H9 (cell line): Measurements from ENCODE around the gene ALKBH5. TPM values are rescaled to one million over a fixed set of nuclear protein-coding genes. Genes with fewer than 3 reads are reported as not detected.

Source experiments
- DNase-seq: peaks from one replicate; pipeline ENCODE4 v3.0.0-alpha.2; 2017
- H2AFZ ChIP-seq: one replicate; pipeline ENCODE4 v1.6.1; 2013; ENCODE audit warnings: mild to moderate bottlenecking, low read length, control low read depth, moderate library complexity
- H2AK5ac ChIP-seq: 2 replicates; pipeline ENCODE4 v1.6.1; 2013; ENCODE audit warnings: low read length, control low read depth, mixed read lengths; ENCODE audit not compliant: insufficient read length
- H2BK120ac ChIP-seq: one replicate; pipeline ENCODE4 v1.6.1; 2013; ENCODE audit warnings: low read depth, mild to moderate bottlenecking, low read length, control low read depth, inconsistent platforms; ENCODE audit not compliant: poor library complexity, severe bottlenecking
- H2BK12ac ChIP-seq: 2 replicates; pipeline ENCODE4 v1.6.1; 2013; ENCODE audit warnings: low read length, control low read depth, mixed read lengths, low read depth; ENCODE audit not compliant: insufficient read length
- H2BK15ac ChIP-seq: 2 replicates; pipeline ENCODE4 v1.6.1; 2013; ENCODE audit warnings: low read depth, low read length, control low read depth
- H2BK20ac ChIP-seq: one replicate; pipeline ENCODE4 v1.6.1; 2013; ENCODE audit warnings: low read depth, mild to moderate bottlenecking, low read length, control low read depth, inconsistent platforms; ENCODE audit not compliant: poor library complexity, severe bottlenecking
- H2BK5ac ChIP-seq: 2 replicates; pipeline ENCODE4 v1.6.1; 2013; ENCODE audit warnings: low read length, control low read depth, mixed read lengths; ENCODE audit not compliant: insufficient read length
- H3K14ac ChIP-seq: 2 replicates; pipeline ENCODE4 v1.6.1; 2013; ENCODE audit warnings: low read length, control low read depth; ENCODE audit not compliant: insufficient read depth
- H3K18ac ChIP-seq: 2 replicates; pipeline ENCODE4 v1.6.1; 2013; ENCODE audit warnings: low read depth, mild to moderate bottlenecking, mixed read lengths, low read length, control low read depth; ENCODE audit not compliant: insufficient read length
- H3K23ac ChIP-seq: 2 replicates; pipeline ENCODE4 v1.6.1; 2013; ENCODE audit warnings: low read length, control low read depth, mixed read lengths, low read depth; ENCODE audit not compliant: insufficient read length
- H3K23me2 ChIP-seq: 2 replicates; pipeline ENCODE4 v1.6.1; 2013; ENCODE audit warnings: low read depth, mild to moderate bottlenecking, mixed read lengths, low read length, control low read depth; ENCODE audit not compliant: insufficient read length, poor library complexity, severe bottlenecking
- H3K27ac ChIP-seq: 2 replicates; pipeline ENCODE4 v1.5.1; 2013; ENCODE audit warnings: low read length, control low read depth, mixed read lengths, low read depth; ENCODE audit not compliant: insufficient read length
- H3K27me3 ChIP-seq: 2 replicates; pipeline ENCODE4 v1.6.1; 2013; ENCODE audit warnings: low read length, control low read depth, inconsistent platforms; ENCODE audit not compliant: insufficient read depth
- H3K4ac ChIP-seq: 2 replicates; pipeline ENCODE4 v1.6.1; 2013; ENCODE audit warnings: low read depth, mild to moderate bottlenecking, control low read depth, inconsistent platforms, low read length, moderate library complexity
- H3K4me1 ChIP-seq: 2 replicates; pipeline ENCODE4 v1.6.1; 2013; ENCODE audit warnings: low read length, control low read depth, inconsistent platforms; ENCODE audit not compliant: insufficient read depth
- H3K4me2 ChIP-seq: 2 replicates; pipeline ENCODE4 v1.6.1; 2013; ENCODE audit warnings: low read length, control low read depth, mixed read lengths; ENCODE audit not compliant: insufficient read length, insufficient read depth
- H3K56ac ChIP-seq: 2 replicates; pipeline ENCODE4 v1.6.1; 2013; ENCODE audit warnings: low read depth, mild to moderate bottlenecking, mixed read lengths, low read length, control low read depth; ENCODE audit not compliant: insufficient read length
- H3K79me1 ChIP-seq: 2 replicates; pipeline ENCODE4 v1.6.1; 2013; ENCODE audit warnings: low read depth, mild to moderate bottlenecking, moderate library complexity, low read length, control low read depth, inconsistent platforms; ENCODE audit not compliant: insufficient read depth, poor library complexity, severe bottlenecking
- H3K79me2 ChIP-seq: 2 replicates; pipeline ENCODE4 v1.6.1; 2013; ENCODE audit warnings: low read length, control low read depth, inconsistent platforms; ENCODE audit not compliant: insufficient read depth
- H3K9ac ChIP-seq: 2 replicates; pipeline ENCODE4 v1.6.1; 2013; ENCODE audit warnings: low read length, control low read depth, mixed read lengths; ENCODE audit not compliant: insufficient read length; ENCODE audit errors: extremely low read depth
- H3K9me3 ChIP-seq: one replicate; pipeline ENCODE4 v1.6.1; 2013; ENCODE audit warnings: low read depth, low read length, inconsistent platforms; ENCODE audit not compliant: control insufficient read depth
- H3T11ph ChIP-seq: one replicate; pipeline ENCODE4 v1.6.1; 2013; ENCODE audit warnings: mild to moderate bottlenecking, low read length, control low read depth, inconsistent platforms
- H4K20me1 ChIP-seq: one replicate; pipeline ENCODE4 v1.6.1; 2013; ENCODE audit not compliant: control insufficient read depth, insufficient read length, insufficient read depth
- H4K5ac ChIP-seq: 2 replicates; pipeline ENCODE4 v1.6.1; 2013; ENCODE audit warnings: low read depth, mild to moderate bottlenecking, mixed read lengths, low read length, control low read depth; ENCODE audit not compliant: insufficient read length
- H4K8ac ChIP-seq: replicated peaks from 2 replicates; pipeline ENCODE4 v1.6.1; 2013; ENCODE audit warnings: low read length, control low read depth, mixed read lengths, low read depth; ENCODE audit not compliant: insufficient read length
- H4K91ac ChIP-seq: 2 replicates; pipeline ENCODE4 v1.6.1; 2013; ENCODE audit warnings: low read depth, mild to moderate bottlenecking, moderate library complexity, mixed read lengths, low read length, control low read depth; ENCODE audit not compliant: insufficient read length
- H3K27ac Mint-ChIP-seq, 3 experiments: 2 replicates in 2 of 3; 3 replicates in 1 of 3; pipeline ENCODE4 v1.8.0; 2020 to 2021; ENCODE audit warnings: mixed read lengths in 3 of 3, mild to moderate bottlenecking in 1 of 3, moderate library complexity in 1 of 3
- H3K27me3 Mint-ChIP-seq: 2 replicates; pipeline ENCODE4 v1.8.0; 2021; ENCODE audit warnings: low read depth, mild to moderate bottlenecking, moderate library complexity, mixed read lengths
- H3K36me3 Mint-ChIP-seq, 3 experiments: 2 replicates in 2 of 3; 3 replicates in 1 of 3; pipeline ENCODE4 v1.8.0; 2020 to 2021; ENCODE audit warnings: low read depth in 3 of 3, mixed read lengths in 3 of 3; ENCODE audit not compliant: insufficient read depth in 1 of 3
- H3K4me1 Mint-ChIP-seq, 2 experiments: 2 replicates each; pipeline ENCODE4 v1.8.0; 2020; ENCODE audit warnings: mixed read lengths in 2 of 2
- H3K4me3 Mint-ChIP-seq, 2 experiments: 2 replicates in 1 of 2; 3 replicates in 1 of 2; pipeline ENCODE4 v1.8.0; 2020 to 2021; ENCODE audit warnings: mild to moderate bottlenecking in 2 of 2, mixed read lengths in 2 of 2, moderate library complexity in 1 of 2
- H3K9me3 Mint-ChIP-seq, 2 experiments: 2 replicates in 1 of 2; 3 replicates in 1 of 2; pipeline ENCODE4 v1.8.0; 2020; ENCODE audit warnings: mild to moderate bottlenecking in 2 of 2, mixed read lengths in 2 of 2, moderate library complexity in 1 of 2
- CTCF ChIP-seq: fragments of 200-600 bp; sonication (generic); conservative IDR thresholded peaks from 3 replicates; pipeline ENCODE4 v1.8.0; 2021; ENCODE audit warnings: antibody characterized with exemption, mild to moderate bottlenecking
- WGBS: extraction: QIAGEN DNeasy Blood & Tissue Kit; methylation state at CpG from one replicate; pipeline ENCODE4 v1.1.7; 2013; ENCODE audit warnings: missing lambda C conversion rate, low lambda C conversion rate, mixed read lengths; ENCODE audit not compliant: insufficient read length; ENCODE audit errors: extremely low coverage; 5-methylcytosine and 5-hydroxymethylcytosine counted together
- total RNA-seq: library from RNA; stranded (reverse); gene quantifications from 2 replicates; pipeline ENCODE4 v1.2.1, GENCODE V29; 2021

Gene ALKBH5
- total RNA-seq, 1 experiment from 2014 or later = 89.8 TPM

- H4K5ac ChIP-seq = no peak overlapping the region
- H3K27me3 ChIP-seq = no peaks in the 10 kb centered on the region; the same call in 1 of the 2 replicates
- H3K79me1 ChIP-seq = no peaks in the 10 kb centered on the region
- H3K4me3 Mint-ChIP-seq = no peak overlapping the region; a peak in 1 of 5 replicates
- no CpG with 5 or more reads among the region's 9 CpGs for WGBS
- H4K20me1 ChIP-seq = no peaks in the 10 kb centered on the region
- DNase-seq = no peak
- no peak overlapping the region for H2AFZ ChIP-seq
- no peaks in the 10 kb centered on the region for H3K9me3 Mint-ChIP-seq
- H3K9ac ChIP-seq = no peak overlapping the region
- no peak overlapping the region for H2AK5ac ChIP-seq
- H2BK20ac ChIP-seq = no peak overlapping the region
- H2BK120ac ChIP-seq = no peak overlapping the region
- H3K23ac ChIP-seq = no peak overlapping the region
- H3K56ac ChIP-seq = no peak overlapping the region
- no peak overlapping the region for H3K27ac ChIP-seq
- H3K4me1 ChIP-seq = peaks cover 3% of the 10 kb centered on the region
- no peak overlapping the region for H4K8ac ChIP-seq
- no peak overlapping the region for H3K14ac ChIP-seq
- no peak overlapping the region for H2BK15ac ChIP-seq
- H4K91ac ChIP-seq = no peak overlapping the region
- no peak overlapping the region for H2BK5ac ChIP-seq
- no peak overlapping the region for H3K4me2 ChIP-seq
- TF ChIP-seq CTCF = no peak
- no peaks in the 10 kb centered on the region for H3K23me2 ChIP-seq
- no peak overlapping the region for H3K4ac ChIP-seq
- H3T11ph ChIP-seq = no peak overlapping the region
- H3K27me3 Mint-ChIP-seq = peaks cover 2% of the 10 kb centered on the region
- no peaks in the 10 kb centered on the region for H3K9me3 ChIP-seq
- H3K4me1 Mint-ChIP-seq = peaks cover 13 to 21% of the 10 kb centered on the region in 2 experiments
- no peaks in the 10 kb centered on the region for H3K79me2 ChIP-seq
- no peak overlapping the region; a peak in 2 of 7 replicates for H3K27ac Mint-ChIP-seq
- H3K36me3 Mint-ChIP-seq = no peaks in the 10 kb centered on the region
- H3K18ac ChIP-seq = no peak overlapping the region
- H2BK12ac ChIP-seq = no peak overlapping the region
Measured at GRCh38 chr17:18151290-18151689, 32.3 kb upstream of the ALKBH5 start.
